HepG2 (cell line): ENCODE measurements around the gene MTR. TPM values are rescaled to one million over a fixed set of nuclear protein-coding genes. Genes with fewer than 3 reads are reported as not detected.
A peak's percentile ranks its signal among the peaks of the same experiment; 100 is the strongest.

ENCODE experiments used
- AFF4 ChIP-seq: sonication (generic); formaldehyde crosslinking; IDR thresholded peaks from 2 replicates; pipeline ENCODE4 v1.4.0; 2020; ENCODE audit warnings: missing genetic modification reagents
- CSRNP1 ChIP-seq: sonication (generic); formaldehyde crosslinking; IDR thresholded peaks from 2 replicates; pipeline ENCODE4 v1.8.1; 2023; ENCODE audit warnings: mild to moderate bottlenecking, missing genetic modification reagents
- DNMT1 ChIP-seq: sonication (generic); formaldehyde crosslinking; IDR thresholded peaks from 2 replicates; pipeline ENCODE4 v1.5.1; 2020; ENCODE audit warnings: mild to moderate bottlenecking, missing genetic modification reagents
- GRHL1 ChIP-seq: sonication (generic); formaldehyde crosslinking; conservative IDR thresholded peaks from 2 replicates; pipeline ENCODE4 v1.8.0; 2022; ENCODE audit warnings: missing genetic modification reagents
- HIC2 ChIP-seq: sonication (generic); formaldehyde crosslinking; IDR thresholded peaks from 2 replicates; pipeline ENCODE4 v1.9.0; 2022; ENCODE audit warnings: low read depth, missing genetic modification reagents
- MAFF ChIP-seq: IDR thresholded peaks from 2 replicates; pipeline ENCODE4 v1.6.1; 2011; ENCODE audit warnings: low read depth, low read length, improper control_type of control experiment
- NCOA1 ChIP-seq: sonication (generic); formaldehyde crosslinking; IDR thresholded peaks from 2 replicates; pipeline ENCODE4 v1.9.0; 2021; ENCODE audit warnings: missing genetic modification reagents
- TARDBP ChIP-seq: sonication (generic); formaldehyde crosslinking; IDR thresholded peaks from 2 replicates; pipeline ENCODE4 v1.8.0; 2022; ENCODE audit warnings: mild to moderate bottlenecking, missing genetic modification reagents
- ZBTB7B ChIP-seq: sonication (generic); formaldehyde crosslinking; IDR thresholded peaks from 2 replicates; pipeline ENCODE4 v1.4.0; 2020; ENCODE audit warnings: missing genetic modification reagents
- ZC3H4 ChIP-seq: sonication (generic); formaldehyde crosslinking; IDR thresholded peaks from 2 replicates; pipeline ENCODE4 v1.4.0; 2020; ENCODE audit warnings: missing genetic modification reagents, borderline replicate concordance
- ZFP36L2 ChIP-seq: sonication (generic); formaldehyde crosslinking; IDR thresholded peaks from 2 replicates; pipeline ENCODE4 v1.4.0; 2020; ENCODE audit warnings: missing genetic modification reagents
- ZNF746 ChIP-seq: sonication (generic); formaldehyde crosslinking; IDR thresholded peaks from 2 replicates; pipeline ENCODE4 v1.8.0; 2022; ENCODE audit warnings: mild to moderate bottlenecking, missing genetic modification reagents
- polyA plus RNA-seq, 8 experiments: library from polyadenylated mRNA; depleted of rRNA in 3 of 8; stranded (reverse) in 7 of 8; unstranded in 1 of 8; fragments of >200 nt; fragmentation: Illumina TruSeq in 4 of 8; extraction: Trizol in 4 of 8; gene quantifications; 2 replicates each; pipeline versions ENCODE4 v1.2.1 to v1.2.3, GENCODE V29; 2011 to 2016; ENCODE audit warnings: low read depth in 4 of 8, missing spikeins in 1 of 8, mixed read lengths in 1 of 8; ENCODE audit not compliant: insufficient read depth in 1 of 8
- total RNA-seq, 5 experiments: library from RNA; depleted of rRNA; stranded (reverse); fragments of >200 nt; fragmentation: Illumina TruSeq; extraction: Trizol; gene quantifications; 2 replicates each; pipeline ENCODE4 v1.2.3, GENCODE V29; 2016; ENCODE audit warnings: low read depth in 1 of 5

MTR gene
- total and polyA plus RNA-seq, 2 of the 13 experiments (the other 11 are each of a cell fraction or from before 2014, with no cell fraction given), result 16.3 to 36.1 TPM

- TF ChIP-seq NCOA1 (no peak), GRHL1 (CRISPR knock-in tag) (no peak), CSRNP1 (CRISPR knock-in tag) (no peak), ZBTB7B (CRISPR knock-in tag) (no peak), MAFF (peak; percentile 37; the same call in 1 of the 2 replicates), TARDBP (CRISPR knock-in tag) (no peak), ZC3H4 (CRISPR knock-in tag) (no peak), HIC2 (no peak), AFF4 (no peak), ZNF746 (CRISPR knock-in tag) (no peak), DNMT1 (no peak), ZFP36L2 (no peak)
These were observed 121.2 kb downstream of the MTR start (continued) for GRCh38 chr1:236916131-236916800.
